ENCODE results near the gene SLC2A2. TPM values are rescaled to one million over a fixed set of nuclear protein-coding genes. Genes with fewer than 3 reads are reported as not detected.
"Not testable (repeated sequence)": the region's sequence is repeated elsewhere in the genome, so short reads cannot be mapped to it uniquely, and the experiment has no call there.

The SLC2A2 gene
- total RNA-seq, 1 donor from 2014 or later: 22.4 TPM

DNA sequence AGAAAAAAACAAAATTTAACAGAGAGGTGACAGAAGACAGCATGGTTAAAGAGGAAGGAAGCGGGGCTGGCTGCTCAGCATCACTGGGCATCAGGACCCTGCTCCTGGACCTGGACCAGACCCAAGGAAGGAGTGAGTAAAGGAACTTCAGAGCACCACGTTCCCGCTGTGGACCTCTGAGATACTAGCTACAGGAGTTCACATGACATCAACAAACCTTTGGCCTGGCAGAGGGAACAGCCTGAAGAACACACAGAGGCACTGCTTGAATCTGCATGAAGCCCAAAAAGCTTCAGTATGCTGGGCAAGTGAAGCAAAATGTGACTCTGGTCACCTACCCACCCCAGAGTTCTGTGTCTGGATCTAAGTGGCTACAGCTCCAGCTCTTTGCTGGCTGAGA, 38.1 kb downstream of the SLC2A2 start:
- DNase-seq (ENCODE audit: low spot score): no peak

- DNase-seq (ENCODE audit: low spot score): no peak
Observed at GRCh38 chr3:170985304-170985703, 41.2 kb downstream of the SLC2A2 start.

GRCh38 chr3:170982733-170983132, 43.8 kb downstream of the SLC2A2 start:
- no peak for DNase-seq (ENCODE audit: low spot score)

DNA sequence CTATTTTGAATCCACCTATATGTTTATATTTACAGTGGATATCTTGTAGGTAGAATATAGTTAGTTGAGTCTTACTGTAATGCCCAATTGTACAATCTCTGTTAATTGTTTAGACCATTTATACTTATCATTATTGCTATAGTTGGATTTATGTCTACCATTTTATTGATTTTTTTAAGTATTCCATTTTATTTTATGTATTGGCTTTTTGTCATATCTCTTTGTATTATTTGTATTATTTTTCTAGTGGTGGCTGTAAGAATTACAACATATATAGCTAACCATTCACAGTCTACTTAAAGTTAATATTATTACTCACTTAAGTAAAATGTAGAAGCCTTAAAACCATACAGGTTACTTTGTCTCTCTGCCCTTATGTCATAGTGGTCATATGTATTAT, 46.1 kb downstream of the SLC2A2 start:
- no peak for DNase-seq (ENCODE audit: low spot score)

GRCh38 chr3:170977949-170978745, 48.4 kb downstream of the SLC2A2 start:
- no peak for DNase-seq (ENCODE audit: low spot score)

GRCh38 chr3:170976190-170976519, 50.4 kb downstream of the SLC2A2 start:
- no peak for DNase-seq (ENCODE audit: low spot score)

DNA sequence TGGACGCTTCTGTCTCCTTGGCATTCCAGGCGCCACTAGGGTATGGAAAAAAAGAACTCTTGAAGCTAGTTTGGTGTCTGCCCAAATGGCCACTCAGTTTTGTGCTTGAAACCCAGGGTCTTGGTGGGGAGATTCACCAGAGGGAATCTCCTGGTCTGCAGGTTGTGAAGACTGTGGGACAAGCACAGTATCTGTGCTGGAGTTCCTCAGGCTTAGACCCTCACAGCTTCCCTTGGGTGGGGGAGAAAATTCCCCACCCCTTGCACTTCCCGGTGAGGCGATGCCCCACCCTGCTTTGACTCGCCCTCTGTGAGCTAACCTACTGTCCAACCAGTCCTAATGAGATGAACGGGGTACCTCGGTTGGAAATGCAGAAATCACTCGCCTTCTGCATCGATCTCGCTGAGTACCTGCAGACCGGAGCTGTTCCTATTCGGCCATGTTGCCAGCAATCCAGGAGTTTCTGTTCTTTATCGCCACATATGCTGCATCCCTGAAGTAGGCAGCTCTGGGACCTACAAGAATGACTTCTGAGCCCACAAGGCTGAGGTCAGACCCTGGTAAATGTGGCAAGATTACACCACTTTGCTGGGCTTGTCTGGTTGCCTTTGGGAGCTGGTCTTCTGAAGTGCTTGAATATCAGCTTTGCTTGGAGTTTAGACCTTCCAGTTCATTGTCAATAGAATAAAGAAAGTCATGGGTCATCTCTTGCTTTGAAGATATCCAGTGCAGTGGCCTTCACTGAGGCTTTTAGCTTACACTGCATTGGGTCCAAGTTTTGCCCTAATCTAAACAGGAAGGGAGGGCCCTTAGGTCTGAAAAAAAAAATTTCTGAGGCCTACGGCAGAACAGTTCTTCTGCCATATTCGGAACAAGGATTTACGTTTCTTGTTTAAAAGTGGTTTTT, 51.0 kb downstream of the SLC2A2 start:
- DNase-seq (ENCODE audit: low spot score): no peak

GRCh38 chr3:170974872-170975271, 51.6 kb downstream of the SLC2A2 start:
- DNase-seq (ENCODE audit: low spot score): no peak

GRCh38 chr3:170972917-170973316, 53.6 kb downstream of the SLC2A2 start:
- DNase-seq (ENCODE audit: low spot score): not testable (repeated sequence)

GRCh38 chr3:170967126-170967525, 59.4 kb downstream of the SLC2A2 start:
- DNase-seq (ENCODE audit: low spot score): no peak

- no peak for DNase-seq (ENCODE audit: low spot score)
Observed at GRCh38 chr3:170966495-170966894, 60.0 kb downstream of the SLC2A2 start.

- DNase-seq (ENCODE audit: low spot score): no peak
Observed at GRCh38 chr3:170962411-170962810, 64.1 kb downstream of the SLC2A2 start.

DNA sequence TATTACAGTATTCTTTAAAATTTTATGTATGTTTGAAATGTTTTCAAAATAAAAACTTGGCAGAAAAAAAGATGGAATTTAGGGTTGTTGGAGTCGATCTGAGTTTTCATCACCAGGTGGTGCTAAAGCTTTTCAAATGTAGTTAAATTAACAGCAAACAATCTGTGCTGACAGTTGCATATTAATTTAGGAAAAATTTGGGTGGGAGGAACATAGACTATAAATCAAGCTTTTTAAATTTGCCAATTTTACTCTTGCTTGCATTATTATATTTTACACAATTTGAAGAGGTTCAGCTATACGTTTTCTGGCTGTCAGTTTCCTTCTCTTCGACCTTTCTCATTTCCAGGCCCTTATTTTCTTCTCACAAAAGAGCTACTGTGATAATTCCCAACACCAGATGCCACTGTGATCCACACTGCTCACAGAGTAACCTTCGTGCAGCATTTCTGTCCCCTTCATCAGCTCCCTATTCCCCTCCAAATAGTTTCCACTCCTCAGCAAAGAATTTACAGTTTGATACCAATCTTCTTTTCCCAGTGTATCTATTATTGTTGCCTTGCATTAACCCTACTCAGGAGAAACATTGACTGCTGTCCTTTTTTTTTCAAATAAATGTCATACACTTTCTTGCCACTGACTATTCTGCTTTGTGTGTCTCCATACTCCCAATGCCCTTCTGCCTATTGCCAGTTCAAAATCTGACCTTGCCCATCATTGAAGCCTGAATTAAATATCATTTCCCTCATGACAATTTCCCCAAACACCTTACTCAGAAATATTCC, 64.7 kb downstream of the SLC2A2 start:
- no peak for DNase-seq (ENCODE audit: low spot score)

DNA sequence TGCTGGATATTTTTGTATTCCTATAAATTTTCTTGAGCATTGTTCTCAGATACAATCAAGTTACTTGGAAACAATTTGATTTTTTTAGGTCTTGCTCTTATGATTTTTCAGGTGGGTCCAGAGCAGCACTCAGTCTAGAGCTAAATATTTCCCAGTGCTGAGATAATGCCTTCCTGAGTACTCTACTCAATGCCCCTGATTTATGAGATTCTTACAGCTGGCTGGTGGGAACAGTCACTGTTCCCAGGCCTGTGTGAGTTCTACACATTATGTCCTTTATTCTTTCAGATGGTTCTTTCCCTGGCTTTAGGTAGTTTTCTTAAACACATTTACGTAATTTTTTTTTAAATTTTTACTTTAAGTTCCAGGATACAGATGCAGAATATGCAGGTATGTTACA, 67.1 kb downstream of the SLC2A2 start:
- DNase-seq (ENCODE audit: low spot score): no peak

GRCh38 chr3:170956647-170957046, 69.9 kb downstream of the SLC2A2 start:
- no peak for DNase-seq (ENCODE audit: low spot score)

DNA sequence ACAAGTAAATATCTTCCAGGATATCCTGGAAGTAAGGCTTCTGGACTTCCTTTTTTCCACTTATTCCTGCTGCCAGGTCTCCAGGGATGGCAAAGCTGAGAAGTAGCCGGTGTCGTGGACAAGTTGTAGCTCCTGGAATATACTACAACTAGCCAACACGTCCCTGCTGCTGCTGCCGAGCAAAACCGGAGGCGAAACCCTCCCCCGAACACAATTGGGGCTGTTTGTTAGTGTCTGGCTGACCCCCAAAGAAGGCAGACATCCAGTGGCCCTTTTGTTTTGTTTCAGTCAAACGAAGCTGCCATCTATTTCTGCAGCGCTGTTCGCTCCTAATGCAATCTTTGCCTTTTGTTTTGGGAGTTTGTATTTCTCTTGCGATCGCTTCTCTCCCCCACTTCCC, 72.8 kb downstream of the SLC2A2 start:
- no peak for DNase-seq (ENCODE audit: low spot score)

- no peak for DNase-seq (ENCODE audit: low spot score)
Observed at GRCh38 chr3:170953229-170953628, 73.3 kb downstream of the SLC2A2 start.

GRCh38 chr3:170949211-170949610, 77.3 kb downstream of the SLC2A2 start:
- DNase-seq (ENCODE audit: low spot score): no peak

GRCh38 chr3:170947018-170947769, 79.3 kb downstream of the SLC2A2 start:
- no peak for DNase-seq (ENCODE audit: low spot score)

Measured in mucosa of gallbladder (tissue), 1 donor.